Right lobe of liver (tissue), 6 donors: ENCODE results near the gene CAMTA1. TPM values are rescaled to one million over a fixed set of nuclear protein-coding genes. Genes with fewer than 3 reads are reported as not detected.

Experiments
- ATAC-seq, 4 donors: fragments of 200-7000 bp; cut with Tn5 transposase; one replicate each; pipeline ENCODE4 v1.9.1; 2020; ENCODE audit warnings: mild to moderate bottlenecking in 4 of 4, moderate library complexity in 4 of 4
- DNase-seq, 3 donors: peaks; one replicate each; pipeline ENCODE4 v3.0.0-alpha.2; 2020
- H3K27ac ChIP-seq, 3 donors: fragments of 200-600 bp; one replicate each; pipeline ENCODE4 v1.8.0; 2022
- H3K27me3 ChIP-seq, 2 donors: fragments of 200-600 bp; one replicate each; pipeline ENCODE4 v1.8.0; 2022
- H3K36me3 ChIP-seq, 4 donors: fragments of 200-600 bp; sonication (generic) in 1 of 4; one replicate each; pipeline versions ENCODE4 v1.5.1 to v1.8.0; 2017 to 2022; ENCODE audit warnings: control low read depth in 1 of 4
- H3K4me1 ChIP-seq, 4 donors: fragments of 200-600 bp; sonication (generic) in 1 of 4; one replicate each; pipeline versions ENCODE4 v1.5.1 to v1.8.0; 2017 to 2022; ENCODE audit warnings: control low read depth in 1 of 4
- H3K4me3 ChIP-seq, 3 donors: fragments of 200-600 bp; one replicate each; pipeline ENCODE4 v1.8.0; 2022
- H3K9me3 ChIP-seq, 4 donors: fragments of 200-600 bp; sonication (generic) in 1 of 4; one replicate each; pipeline versions ENCODE4 v1.5.1 to v1.8.0; 2017 to 2022; ENCODE audit warnings: control low read depth in 1 of 4
- POLR2A ChIP-seq: fragments of 450-650 bp; IDR thresholded peaks from one replicate; pipeline ENCODE4 v1.6.1; 2017; ENCODE audit warnings: antibody characterized with exemption, mild to moderate bottlenecking
- WGBS: methylation state at CpG from one replicate; pipeline ENCODE4 v1.1.6; 2018; ENCODE audit warnings: low coverage, low lambda C conversion rate; ENCODE audit not compliant: insufficient coverage; ENCODE audit errors: missing lambda C conversion rate; 5-methylcytosine and 5-hydroxymethylcytosine counted together
- intact Hi-C, 2 donors: fragments of 100-400 bp; cut with DNase I; formaldehyde crosslinking; loops; one replicate each; pipeline versions ENCODE4 v1.11.2 to v1.14.1; 2022
- total RNA-seq, 6 experiments: library from RNA; depleted of rRNA in 2 of 6; stranded (reverse); fragments of >200 nt in 2 of 6; fragmentation: NEBNext Ultra II Directional in 3 of 6; extraction: Animal tissue kit (Norgen Biotek cat#: 25700) in 3 of 6; gene quantifications; one replicate each; pipeline versions ENCODE4 v1.1.0 to v1.2.4, GENCODE V29; 2016 to 2023
- TF ChIP-seq, protein P1 (sequence below), 4 donors: fragments of 200-600 bp in 3 of 4; fragments of 450-650 bp in 1 of 4; IDR thresholded peaks; one replicate each; pipeline versions ENCODE4 v1.5.1 to v1.8.0; 2016 to 2022; ENCODE audit warnings: antibody characterized with exemption in 4 of 4, mild to moderate bottlenecking in 2 of 4
- donor health status: DM: no; HTN: yes; CAD: no.
- donor health status: DM: no; HTN: no; CAD: no.
- donor health status: DM: no; HTN: no; CAD: no.
- donor health status: DM: no; HTN: yes; CAD: no.
- donor health status: DM: no; HTN: yes; CAD: no.

CAMTA1 gene
- total RNA-seq, 6 experiments from 2014 or later: 32.3 to 49.4 (median 37.2) TPM

DNA sequence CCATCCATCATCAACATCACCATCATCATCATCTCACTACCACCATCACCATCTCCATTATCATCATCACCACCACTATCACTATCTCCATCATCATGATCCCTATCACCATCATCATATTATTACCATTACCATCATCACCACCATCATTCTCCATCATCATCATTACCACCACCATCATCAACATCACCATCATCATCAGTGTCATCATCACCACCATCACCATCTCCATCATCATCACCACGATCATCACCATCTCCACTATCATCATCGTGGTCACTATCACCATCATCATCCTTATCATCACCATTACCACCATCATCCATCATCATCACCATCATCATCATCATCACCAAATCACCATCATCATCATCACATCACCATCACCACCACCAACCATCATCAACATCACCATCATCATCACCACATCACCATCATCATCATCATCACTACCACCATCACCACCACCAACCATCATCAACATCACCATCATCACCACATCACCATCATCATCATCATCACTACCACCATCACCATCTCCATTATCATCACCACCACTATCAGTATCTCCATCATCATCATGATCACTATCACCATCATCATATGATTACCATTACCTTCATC lies 783.8 kb downstream of the CAMTA1 start:
- no peak for ATAC-seq
- Histone ChIP-seq H3K36me3 (no peaks in the 10 kb centered on the region), H3K27me3 (no peaks in the 10 kb centered on the region), H3K4me3 (no peak overlapping the region), H3K27ac (no peak overlapping the region), H3K4me1 (peaks cover 0 to 42% (median 17%) of the 10 kb centered on the region in 4 donors), H3K9me3 (no peaks in the 10 kb centered on the region)
- WGBS: 91% methylated on average over 2 of the region's 2 CpGs
- intact Hi-C loops: no loop called here
- no peak for TF ChIP-seq POLR2A
- TF ChIP-seq, protein P1, sequence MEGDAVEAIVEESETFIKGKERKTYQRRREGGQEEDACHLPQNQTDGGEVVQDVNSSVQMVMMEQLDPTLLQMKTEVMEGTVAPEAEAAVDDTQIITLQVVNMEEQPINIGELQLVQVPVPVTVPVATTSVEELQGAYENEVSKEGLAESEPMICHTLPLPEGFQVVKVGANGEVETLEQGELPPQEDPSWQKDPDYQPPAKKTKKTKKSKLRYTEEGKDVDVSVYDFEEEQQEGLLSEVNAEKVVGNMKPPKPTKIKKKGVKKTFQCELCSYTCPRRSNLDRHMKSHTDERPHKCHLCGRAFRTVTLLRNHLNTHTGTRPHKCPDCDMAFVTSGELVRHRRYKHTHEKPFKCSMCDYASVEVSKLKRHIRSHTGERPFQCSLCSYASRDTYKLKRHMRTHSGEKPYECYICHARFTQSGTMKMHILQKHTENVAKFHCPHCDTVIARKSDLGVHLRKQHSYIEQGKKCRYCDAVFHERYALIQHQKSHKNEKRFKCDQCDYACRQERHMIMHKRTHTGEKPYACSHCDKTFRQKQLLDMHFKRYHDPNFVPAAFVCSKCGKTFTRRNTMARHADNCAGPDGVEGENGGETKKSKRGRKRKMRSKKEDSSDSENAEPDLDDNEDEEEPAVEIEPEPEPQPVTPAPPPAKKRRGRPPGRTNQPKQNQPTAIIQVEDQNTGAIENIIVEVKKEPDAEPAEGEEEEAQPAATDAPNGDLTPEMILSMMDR (IDR thresholded peaks at IDR 0.05): no peak
- DNase-seq: no peak

DNA sequence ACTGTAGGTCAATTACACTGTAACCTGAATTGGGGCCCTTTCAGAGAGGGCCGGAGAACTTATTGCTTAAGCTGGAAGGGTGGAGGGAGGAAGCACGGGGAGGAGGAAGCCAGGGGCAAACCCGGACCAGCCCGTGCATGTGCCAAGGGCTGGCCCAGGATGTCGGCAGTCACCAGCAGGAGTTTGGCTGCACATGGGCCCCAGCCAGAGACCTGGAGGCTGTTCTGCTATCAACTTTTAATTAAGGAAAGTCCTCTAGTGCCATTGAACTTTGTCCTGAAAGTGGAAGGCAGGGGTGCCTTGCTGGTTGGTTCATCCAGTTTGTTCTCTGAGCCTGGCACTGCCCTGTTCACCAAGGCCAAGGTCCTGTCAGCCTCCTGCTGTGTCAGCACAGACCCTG lies 785.1 kb downstream of the CAMTA1 start:
- TF ChIP-seq, protein P1 (IDR thresholded peaks at IDR 0.05): no peak
- TF ChIP-seq POLR2A: no peak
- Histone ChIP-seq H3K27ac (peak overlapping the region in 1 of 3 donors; percentile 83), H3K27me3 (no peaks in the 10 kb centered on the region), H3K9me3 (no peaks in the 10 kb centered on the region), H3K36me3 (no peaks in the 10 kb centered on the region), H3K4me3 (no peak overlapping the region), H3K4me1 (peaks cover 0 to 53% (median 23%) of the 10 kb centered on the region in 4 donors)
- intact Hi-C loops: no loop called here
- ATAC-seq (peak; percentile 3 to 49 (median 14)), DNase-seq (peak in 2 of 3 donors; percentile 80 to 92)
- 21% methylated on average over 5 of the region's 5 CpGs for WGBS

DNA sequence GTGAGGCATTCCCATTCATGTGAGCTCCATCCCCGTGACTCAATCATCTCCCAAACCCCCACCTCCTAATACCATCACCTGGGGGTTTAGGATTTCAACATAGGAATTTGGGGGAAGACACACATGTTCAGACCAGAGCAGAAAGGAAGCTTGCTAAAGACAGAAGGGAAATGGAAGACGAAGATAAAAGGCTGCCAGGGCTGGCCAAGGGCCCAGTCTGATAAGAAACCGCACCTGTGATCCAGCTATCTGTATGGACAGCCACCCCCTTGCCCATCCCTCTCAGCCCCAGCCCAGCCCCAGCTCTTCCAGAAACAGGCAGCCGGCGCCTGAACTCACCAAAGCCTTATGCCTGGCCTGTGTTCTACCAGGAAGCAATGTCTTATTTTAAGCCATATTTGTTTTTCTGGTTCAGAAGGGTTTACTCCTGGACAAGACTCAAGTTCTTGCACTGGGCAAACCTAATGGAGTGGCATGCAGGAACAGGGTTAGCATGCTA lies 787.4 kb downstream of the CAMTA1 start:
- ATAC-seq (peak; percentile 17 to 39 (median 36)), DNase-seq (peak; percentile 59 to 83 (median 75))
- WGBS: 9% methylated on average over 4 of the region's 5 CpGs
- H3K4me3 ChIP-seq: no peak overlapping the region
- intact Hi-C loops: no loop called here
- H3K27ac ChIP-seq: peak overlapping the region in 2 of 3 donors; percentile 85 to 86
- TF ChIP-seq POLR2A: no peak
- TF ChIP-seq, protein P1 (IDR thresholded peaks at IDR 0.05): no peak
- peaks cover 0 to 56% (median 23%) of the 10 kb centered on the region in 4 donors for H3K4me1 ChIP-seq
- no peaks in the 10 kb centered on the region for H3K27me3 ChIP-seq
- no peaks in the 10 kb centered on the region for H3K36me3 ChIP-seq
- H3K9me3 ChIP-seq: no peaks in the 10 kb centered on the region

DNA sequence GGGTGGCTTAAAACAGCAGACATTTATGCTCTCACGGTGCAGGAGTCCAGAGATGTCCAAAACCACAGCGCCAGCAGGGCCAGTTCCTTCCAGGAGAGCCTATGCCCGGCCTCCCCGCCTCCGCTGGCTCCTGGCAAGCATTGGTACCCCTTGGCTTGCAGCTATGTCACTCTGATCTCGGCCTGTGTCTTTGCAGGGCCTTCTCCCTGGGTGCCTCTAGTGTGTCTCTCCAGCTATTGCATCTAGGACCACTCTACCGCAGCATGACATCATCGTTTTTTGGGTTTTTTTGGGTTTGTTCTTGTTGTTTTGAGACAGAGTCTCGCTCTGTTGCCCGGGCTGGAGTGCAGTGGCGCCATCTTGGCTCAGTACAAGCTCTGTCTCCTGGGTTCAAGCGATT lies 788.2 kb downstream of the CAMTA1 start:
- H3K4me3 ChIP-seq: no peak overlapping the region
- intact Hi-C loops: no loop called here
- 80% methylated on average over 1 of the region's 12 CpGs for WGBS
- TF ChIP-seq, protein P1 (IDR thresholded peaks at IDR 0.05): no peak
- no peak for TF ChIP-seq POLR2A
- peaks cover 0 to 56% (median 23%) of the 10 kb centered on the region in 4 donors for H3K4me1 ChIP-seq
- ATAC-seq: peak in 1 of 4 donors; percentile 2
- peak in 1 of 3 donors; percentile 63 for DNase-seq
- no peaks in the 10 kb centered on the region for H3K27me3 ChIP-seq
- H3K27ac ChIP-seq: peak overlapping the region in 2 of 3 donors; percentile 85 to 86
- H3K36me3 ChIP-seq: no peaks in the 10 kb centered on the region
- H3K9me3 ChIP-seq: no peaks in the 10 kb centered on the region
